NT2/D1 (cell line): Measurements from ENCODE around the gene GPR176.

Experiments used
- SUZ12 ChIP-seq: IDR thresholded peaks from 2 replicates; pipeline ENCODE4 v1.6.1; 2011; ENCODE audit not compliant: insufficient read length, insufficient read depth; ENCODE audit errors: extremely low read depth
- YY1 ChIP-seq: IDR thresholded peaks from 2 replicates; pipeline ENCODE4 v1.6.1; 2011; ENCODE audit not compliant: insufficient read length, insufficient read depth
- ZNF274 ChIP-seq: IDR thresholded peaks from 2 replicates; pipeline ENCODE4 v1.6.1; 2011; ENCODE audit warnings: mild to moderate bottlenecking, low read depth, low read length

DNA sequence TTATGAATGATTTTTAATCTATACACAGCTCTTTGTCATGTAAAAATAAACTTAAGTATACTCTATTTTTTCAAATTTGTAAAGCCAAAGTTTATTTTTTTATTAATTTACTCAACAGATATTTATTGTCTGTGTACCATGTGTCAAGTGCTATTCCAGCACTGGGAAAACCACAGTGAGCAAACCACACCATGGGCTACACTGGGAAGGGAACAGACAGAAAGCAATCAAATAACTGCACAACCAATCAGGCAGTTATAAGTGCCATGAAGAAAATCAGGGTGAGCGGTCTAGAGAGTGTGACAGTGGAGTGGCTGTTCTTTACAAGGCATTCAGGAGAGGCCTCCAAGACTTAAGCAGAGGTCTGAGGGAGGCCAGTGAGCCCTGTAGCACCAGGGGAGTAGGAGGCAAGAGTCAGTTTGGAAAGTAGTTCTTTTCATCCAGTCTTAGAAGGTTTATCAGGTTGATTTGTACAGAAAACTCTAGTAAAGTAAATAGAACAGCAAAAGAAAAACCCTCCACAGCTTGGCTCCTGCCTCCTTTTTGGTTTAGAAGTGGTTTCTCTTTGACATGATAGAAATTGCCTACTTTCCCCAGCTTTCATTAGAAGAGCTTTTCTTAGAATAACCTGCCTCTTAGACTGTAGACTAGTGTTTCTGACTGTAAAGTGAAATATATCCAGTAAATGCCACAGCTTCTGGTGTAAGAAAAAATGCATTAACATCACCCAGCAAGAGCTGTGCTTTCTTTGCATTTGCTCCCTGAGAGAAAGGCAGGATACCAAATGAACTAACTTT, 27.5 kb upstream of the GPR176 start:
- TF ChIP-seq YY1 (no peak), SUZ12 (no peak), ZNF274 (no peak)
